K562 (cell line): ENCODE data around the gene KCNMB4. TPM values are rescaled to one million over a fixed set of nuclear protein-coding genes. Genes with fewer than 3 reads are reported as not detected.
A peak's percentile ranks its signal among the peaks of the same experiment; 100 is the strongest.

Experiments used
- CCAR2 ChIP-seq: fragments of 200-400 bp; formaldehyde crosslinking; IDR thresholded peaks from 2 replicates; pipeline ENCODE4 v1.6.1; 2017; ENCODE audit warnings: mild to moderate bottlenecking, low read depth, low read length
- CCNT2 ChIP-seq: IDR thresholded peaks from 2 replicates; pipeline ENCODE4 v1.6.1; 2011; ENCODE audit warnings: borderline replicate concordance, low read depth, mild to moderate bottlenecking, moderate library complexity, mixed read lengths, low read length; ENCODE audit not compliant: insufficient read length; ENCODE audit errors: extremely low read depth
- CREBBP ChIP-seq: IDR thresholded peaks from one replicate; pipeline ENCODE4 v1.6.1; 2012; ENCODE audit warnings: low read depth, mild to moderate bottlenecking, control low read depth, inconsistent platforms, low read length
- DPF2 ChIP-seq: fragments of 450-650 bp; IDR thresholded peaks from 2 replicates; pipeline ENCODE4 v1.6.1; 2016
- ELF4 ChIP-seq: fragments of 450-650 bp; formaldehyde crosslinking; IDR thresholded peaks from 2 replicates; pipeline ENCODE4 v1.4.0; 2022; ENCODE audit warnings: missing genetic modification characterization
- ETV6 ChIP-seq, 3 experiments: fragments of 150-350 bp in 1 of 3; sonication (generic) in 1 of 3; formaldehyde crosslinking in 1 of 3; IDR thresholded peaks; 2 replicates each; pipeline versions ENCODE4 v1.6.1 to v1.8.0; 2014 to 2022; ENCODE audit warnings: borderline replicate concordance in 2 of 3, low read depth in 2 of 3, antibody characterized with exemption in 1 of 3, low read length in 1 of 3, mild to moderate bottlenecking in 1 of 3, missing genetic modification reagents in 1 of 3
- FOXJ2 ChIP-seq: fragments of 200-800 bp; sonication (Bioruptor generic); IDR thresholded peaks from 2 replicates; pipeline ENCODE4 v1.6.1; 2016; ENCODE audit warnings: missing genetic modification characterization, missing compliant biosample characterization
- GATAD2A ChIP-seq: fragments of 450-650 bp; IDR thresholded peaks from 2 replicates; pipeline ENCODE4 v1.6.1; 2017
- HDAC6 ChIP-seq: IDR thresholded peaks from 2 replicates; pipeline ENCODE4 v1.6.1; 2012; ENCODE audit warnings: low read depth, mild to moderate bottlenecking, control low read depth, inconsistent platforms, low read length, moderate library complexity
- KDM4B ChIP-seq, 2 experiments: fragments of 450-650 bp in 1 of 2; sonication (generic) in 1 of 2; IDR thresholded peaks; 2 replicates each; pipeline ENCODE4 v1.6.1; 2016 to 2017; ENCODE audit warnings: borderline replicate concordance in 2 of 2, antibody characterized with exemption in 1 of 2, low read depth in 1 of 2, mild to moderate bottlenecking in 1 of 2
- PML ChIP-seq: IDR thresholded peaks from 2 replicates; pipeline ENCODE4 v1.6.1; 2012; ENCODE audit warnings: low read length, inconsistent platforms
- PPARD ChIP-seq: fragments of 250-450 bp; sonication (Bioruptor Pico); IDR thresholded peaks from 2 replicates; pipeline ENCODE4 v1.8.0; 2022; ENCODE audit warnings: inconsistent platforms, mild to moderate bottlenecking, moderate library complexity
- RBBP5 ChIP-seq: fragments of 200-600 bp; sonication (generic); IDR thresholded peaks from 2 replicates; pipeline ENCODE4 v1.6.1; 2012; ENCODE audit warnings: borderline replicate concordance, mild to moderate bottlenecking, low read length, control low read depth, inconsistent platforms; ENCODE audit not compliant: insufficient read depth, poor library complexity, severe bottlenecking
- SMAD1 ChIP-seq: fragments of 150-350 bp; IDR thresholded peaks from 2 replicates; pipeline ENCODE4 v1.6.1; 2014; ENCODE audit warnings: low read length, low read depth; ENCODE audit not compliant: partially characterized antibody
- SMARCE1 ChIP-seq: fragments of 450-650 bp; IDR thresholded peaks from 2 replicates; pipeline ENCODE4 v1.7.1; 2016; ENCODE audit warnings: mild to moderate bottlenecking
- SMC3 ChIP-seq: conservative IDR thresholded peaks from 2 replicates; pipeline ENCODE4 v1.6.1; 2011; ENCODE audit warnings: low read depth, low read length, improper control_type of control experiment; ENCODE audit not compliant: insufficient read depth
- TSC22D4 ChIP-seq: fragments of 450-650 bp; IDR thresholded peaks from 2 replicates; pipeline ENCODE4 v1.6.1; 2016; ENCODE audit warnings: missing genetic modification characterization, missing biosample characterization, control low read depth
- ZFX ChIP-seq: sonication (generic); formaldehyde crosslinking; IDR thresholded peaks from 2 replicates; pipeline ENCODE4 v1.8.0; 2022; ENCODE audit warnings: mild to moderate bottlenecking, missing genetic modification reagents, moderate library complexity
- ZNF316 ChIP-seq: fragments of 450-650 bp; IDR thresholded peaks from 2 replicates; pipeline ENCODE4 v1.6.1; 2016
- ZNF384 ChIP-seq: IDR thresholded peaks from 2 replicates; pipeline ENCODE4 v1.6.1; 2012; ENCODE audit warnings: low read depth, low read length, improper control_type of control experiment
- ZNF644 ChIP-seq: fragments of 200-800 bp; sonication (Bioruptor generic); IDR thresholded peaks from 2 replicates; pipeline ENCODE4 v1.6.1; 2016; ENCODE audit warnings: low read depth, missing genetic modification characterization, missing compliant biosample characterization
- polyA plus RNA-seq, 8 experiments: library from polyadenylated mRNA; depleted of rRNA in 4 of 8; stranded (reverse) in 5 of 8; unstranded in 3 of 8; fragments of >200 nt; fragmentation: Nextera tagmentation in 2 of 8; fragmentation: Illumina TruSeq in 1 of 8; extraction: Ambion mirVana in 2 of 8; extraction: Trizol in 1 of 8; gene quantifications; 2 replicates each; pipeline versions ENCODE4 v1.2.1 to v1.2.3, GENCODE V29; 2011 to 2014; ENCODE audit warnings: inconsistent platforms in 1 of 8, missing spikeins in 1 of 8
- total RNA-seq, 7 experiments: library from RNA; depleted of rRNA in 6 of 7; stranded (reverse); fragments of >200 nt in 6 of 7; fragmentation: Illumina TruSeq in 2 of 7; extraction: Trizol in 2 of 7; gene quantifications; 2 replicates each; pipeline versions ENCODE4 v1.2.1 to v1.2.3, GENCODE V29; 2011 to 2021; ENCODE audit warnings: low replicate concordance in 1 of 7
- TF ChIP-seq, protein P1 (sequence below): sonication (generic); formaldehyde crosslinking; IDR thresholded peaks from 2 replicates; pipeline ENCODE4 v1.8.1; 2023; ENCODE audit warnings: mild to moderate bottlenecking, missing genetic modification reagents, moderate library complexity
- TF ChIP-seq, protein P2 (sequence below): sonication (generic); formaldehyde crosslinking; IDR thresholded peaks from 2 replicates; pipeline ENCODE4 v1.8.0; 2022; ENCODE audit warnings: mild to moderate bottlenecking, missing genetic modification reagents
- TF ChIP-seq, protein P3 (sequence below): IDR thresholded peaks from 2 replicates; pipeline ENCODE4 v1.6.1; 2011; ENCODE audit not compliant: insufficient read length; ENCODE audit errors: extremely low read depth
- TF ChIP-seq, protein P4 (sequence below): fragments of 450-650 bp; formaldehyde crosslinking; conservative IDR thresholded peaks from 2 replicates; pipeline ENCODE4 v1.4.0; 2022; ENCODE audit warnings: mild to moderate bottlenecking, missing genetic modification characterization

Gene KCNMB4
- total and polyA plus RNA-seq, 9 of the 15 experiments (the other 6 are each of a cell fraction or from before 2014, with no cell fraction given) = 0.01 to 0.14 (median 0.06) TPM; not detected in 1

DNA sequence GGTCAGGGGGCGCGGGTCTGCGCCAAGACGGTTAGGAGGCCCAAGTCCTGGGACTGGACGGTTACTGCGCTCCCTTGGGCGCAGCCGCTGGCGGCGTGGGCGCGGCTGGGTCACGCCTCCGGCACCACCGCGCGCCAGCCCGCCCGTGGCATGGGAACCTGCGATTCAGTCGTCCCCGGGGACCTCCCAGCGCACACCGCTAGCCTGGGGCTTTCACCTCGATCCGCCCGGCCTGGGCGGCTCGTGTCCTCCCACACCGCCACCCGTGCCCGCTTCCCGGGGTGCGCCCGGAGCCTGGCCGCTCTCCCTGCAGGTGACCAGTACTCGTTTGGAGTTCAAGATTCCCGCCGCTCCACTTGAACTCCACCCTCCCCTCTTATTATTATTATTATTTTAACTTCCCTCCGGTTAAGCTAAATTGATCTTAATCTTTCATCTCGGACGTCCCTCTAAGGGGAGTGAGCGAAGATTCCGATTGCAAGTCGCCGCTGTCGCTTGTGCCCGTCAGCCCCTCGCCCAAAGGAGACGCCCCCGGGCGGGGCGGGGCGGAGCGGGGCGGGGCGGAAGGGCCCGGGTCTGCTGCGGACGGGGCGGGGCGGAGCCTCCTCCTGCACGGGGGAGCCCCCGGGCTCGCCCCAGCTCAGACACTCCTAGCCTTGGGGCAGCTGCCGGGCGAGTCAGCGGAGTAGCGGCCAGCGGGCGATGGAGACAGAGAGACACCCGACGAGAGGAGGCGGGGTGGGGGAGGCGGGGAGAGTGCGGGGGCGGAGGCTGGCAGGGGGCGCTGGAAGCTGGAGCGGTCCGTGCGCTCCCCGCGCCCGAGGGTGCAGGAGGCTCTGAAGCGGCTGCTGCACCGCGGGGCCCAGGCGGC is at the start of gene KCNMB4 (continued):
- TF ChIP-seq CCNT2 = no peak
- TF ChIP-seq, protein P1, sequence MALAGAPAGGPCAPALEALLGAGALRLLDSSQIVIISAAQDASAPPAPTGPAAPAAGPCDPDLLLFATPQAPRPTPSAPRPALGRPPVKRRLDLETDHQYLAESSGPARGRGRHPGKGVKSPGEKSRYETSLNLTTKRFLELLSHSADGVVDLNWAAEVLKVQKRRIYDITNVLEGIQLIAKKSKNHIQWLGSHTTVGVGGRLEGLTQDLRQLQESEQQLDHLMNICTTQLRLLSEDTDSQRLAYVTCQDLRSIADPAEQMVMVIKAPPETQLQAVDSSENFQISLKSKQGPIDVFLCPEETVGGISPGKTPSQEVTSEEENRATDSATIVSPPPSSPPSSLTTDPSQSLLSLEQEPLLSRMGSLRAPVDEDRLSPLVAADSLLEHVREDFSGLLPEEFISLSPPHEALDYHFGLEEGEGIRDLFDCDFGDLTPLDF = no peak
- TF ChIP-seq ZNF384 = no peak
- TF ChIP-seq, protein P2, sequence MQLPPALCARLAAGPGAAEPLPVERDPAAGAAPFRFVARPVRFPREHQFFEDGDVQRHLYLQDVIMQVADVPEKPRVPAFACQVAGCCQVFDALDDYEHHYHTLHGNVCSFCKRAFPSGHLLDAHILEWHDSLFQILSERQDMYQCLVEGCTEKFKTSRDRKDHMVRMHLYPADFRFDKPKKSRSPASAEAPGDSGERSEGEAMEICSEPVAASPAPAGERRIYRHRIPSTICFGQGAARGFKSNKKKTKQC (CRISPR knock-in tag) = peak; percentile 55; the same call in 1 of the 2 replicates
- TF ChIP-seq ZNF316 = no peak
- no peak for TF ChIP-seq CCAR2
- no peak for TF ChIP-seq SMC3
- TF ChIP-seq HDAC6 = no peak
- TF ChIP-seq GATAD2A = no peak
- no peak for TF ChIP-seq ETV6 (IDR thresholded peaks at IDR 0.05; ENCODE audit: borderline replicate concordance in 1 of 2, low read depth in 2 of 2, low read length in 1 of 2)
- no peak for TF ChIP-seq ETV6 (CRISPR knock-in tag; IDR thresholded peaks at IDR 0.05; ENCODE audit: borderline replicate concordance)
- no peak for TF ChIP-seq FOXJ2 (tag)
- peak; percentile 26; the same call in 1 of the 2 replicates for TF ChIP-seq ZFX
- TF ChIP-seq PML = no peak
- no peak for TF ChIP-seq SMAD1
- no peak for TF ChIP-seq KDM4B (IDR thresholded peaks at IDR 0.05; ENCODE audit: borderline replicate concordance in 2 of 2, low read depth in 1 of 2)
- no peak for TF ChIP-seq PPARD (CRISPR knock-in tag)
- TF ChIP-seq ELF4 (CRISPR knock-in tag) = no peak
- peak; percentile 47 for TF ChIP-seq RBBP5
- no peak for TF ChIP-seq CREBBP
- TF ChIP-seq, protein P3, sequence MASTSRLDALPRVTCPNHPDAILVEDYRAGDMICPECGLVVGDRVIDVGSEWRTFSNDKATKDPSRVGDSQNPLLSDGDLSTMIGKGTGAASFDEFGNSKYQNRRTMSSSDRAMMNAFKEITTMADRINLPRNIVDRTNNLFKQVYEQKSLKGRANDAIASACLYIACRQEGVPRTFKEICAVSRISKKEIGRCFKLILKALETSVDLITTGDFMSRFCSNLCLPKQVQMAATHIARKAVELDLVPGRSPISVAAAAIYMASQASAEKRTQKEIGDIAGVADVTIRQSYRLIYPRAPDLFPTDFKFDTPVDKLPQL = no peak
- TF ChIP-seq SMARCE1 = no peak
- no peak for TF ChIP-seq TSC22D4
- TF ChIP-seq DPF2 = no peak
- TF ChIP-seq, protein P4, sequence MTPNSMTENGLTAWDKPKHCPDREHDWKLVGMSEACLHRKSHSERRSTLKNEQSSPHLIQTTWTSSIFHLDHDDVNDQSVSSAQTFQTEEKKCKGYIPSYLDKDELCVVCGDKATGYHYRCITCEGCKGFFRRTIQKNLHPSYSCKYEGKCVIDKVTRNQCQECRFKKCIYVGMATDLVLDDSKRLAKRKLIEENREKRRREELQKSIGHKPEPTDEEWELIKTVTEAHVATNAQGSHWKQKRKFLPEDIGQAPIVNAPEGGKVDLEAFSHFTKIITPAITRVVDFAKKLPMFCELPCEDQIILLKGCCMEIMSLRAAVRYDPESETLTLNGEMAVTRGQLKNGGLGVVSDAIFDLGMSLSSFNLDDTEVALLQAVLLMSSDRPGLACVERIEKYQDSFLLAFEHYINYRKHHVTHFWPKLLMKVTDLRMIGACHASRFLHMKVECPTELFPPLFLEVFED (CRISPR knock-in tag) = no peak
- TF ChIP-seq ZNF644 (tag) = no peak
